A549 treated with DMSO at 1 μM for 4 hours (cell line): ENCODE results near the gene CLEC18C. TPM values are rescaled to one million over a fixed set of nuclear protein-coding genes. Genes with fewer than 3 reads are reported as not detected.

Experiments used
- total RNA-seq: library from RNA; stranded (reverse); fragments of 200-300 nt; extraction: Qiagen RNA extraction; gene quantifications from 5 replicates; pipeline ENCODE4 v1.2.3, GENCODE V29; 2022; ENCODE audit warnings: low read depth

Gene CLEC18C
- total RNA-seq = 0.06 to 0.16 TPM (median 0.09 TPM) in 5 replicates

DNA sequence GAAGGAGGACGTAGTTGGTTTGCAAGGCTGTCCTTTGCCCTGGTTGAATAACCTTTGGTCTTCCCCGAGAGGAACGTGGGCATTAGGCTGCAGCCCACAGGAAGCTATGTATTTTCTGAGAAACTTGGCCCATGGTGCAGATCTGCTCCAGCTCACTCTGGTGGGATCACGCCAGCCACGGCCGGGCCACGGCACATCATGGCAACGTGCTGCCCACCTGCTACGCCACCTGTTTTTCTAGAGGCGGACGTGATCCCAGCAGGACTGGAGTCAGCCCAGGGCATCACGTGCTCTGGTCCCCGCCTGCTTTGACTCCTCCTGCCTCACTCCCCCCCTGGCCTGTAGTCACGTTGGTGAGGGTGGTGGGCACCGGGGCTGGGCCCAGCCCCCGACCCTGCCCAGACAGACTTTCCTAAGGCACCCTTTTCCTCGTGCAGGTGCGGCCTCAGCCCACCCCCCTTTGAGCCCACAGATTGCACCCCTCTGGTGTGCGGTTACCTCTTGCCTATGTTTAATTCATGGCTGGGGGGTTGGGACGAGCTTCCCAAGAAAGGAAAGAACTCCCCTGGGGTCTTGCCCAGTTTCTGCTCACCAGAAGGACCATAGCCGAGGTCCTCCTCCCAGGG lies at the start of gene CLEC18C:
Gene CLEC18C (plus strand): TSS at position 576 of the 626 bp plus-strand sequence. CDS start 492 bp downstream, outside the sequence.

Other genes with a start within 250 kb of the CLEC18C start
- gene CLEC18A, start 222.5 kb upstream of the CLEC18C start, total RNA-seq = 0.07 to 0.20 TPM (median 0.14 TPM) in 4 of 5 replicates, not detected in the other
- gene PDPR, start 59.5 kb upstream of the CLEC18C start, total RNA-seq = 15.0 to 17.0 TPM (median 16.6 TPM) in 5 replicates
- 13.8 to 18.3 TPM (median 16.2 TPM) in 5 replicates for gene EXOSC6, start 78.2 kb downstream of the CLEC18C start, total RNA-seq
- gene AARS1, start 115.7 kb downstream of the CLEC18C start, total RNA-seq = 93.5 to 107 TPM (median 102 TPM) in 5 replicates
- 29.9 to 37.7 TPM (median 31.5 TPM) in 5 replicates for gene DDX19B, start 125.4 kb downstream of the CLEC18C start, total RNA-seq
- gene DDX19A, start 173.1 kb downstream of the CLEC18C start, total RNA-seq = 40.3 to 42.8 TPM (median 42.0 TPM) in 5 replicates